Neuronal stem cell (in vitro differentiated cells): ENCODE results near the gene TNFAIP8.

Experiments used
- DNase-seq: peaks from one replicate; pipeline ENCODE4 v3.0.0-alpha.2; 2013; ENCODE audit warnings: low spot score
- H2AFZ ChIP-seq: one replicate; pipeline ENCODE4 v1.6.1; 2013; ENCODE audit warnings: mild to moderate bottlenecking, low read length, inconsistent platforms
- H2AK5ac ChIP-seq: 2 replicates; pipeline ENCODE4 v1.6.1; 2013; ENCODE audit warnings: low read depth, mild to moderate bottlenecking, inconsistent platforms, low read length, moderate library complexity, mixed read lengths
- H2BK120ac ChIP-seq: 2 replicates; pipeline ENCODE4 v1.6.1; 2013; ENCODE audit warnings: low read depth, mild to moderate bottlenecking, inconsistent platforms, low read length, moderate library complexity, mixed read lengths
- H2BK12ac ChIP-seq: one replicate; pipeline ENCODE4 v1.6.1; 2013; ENCODE audit warnings: low read length, inconsistent platforms
- H2BK15ac ChIP-seq: 2 replicates; pipeline ENCODE4 v1.6.1; 2013; ENCODE audit warnings: mild to moderate bottlenecking, low read length, inconsistent platforms, mixed read lengths
- H2BK5ac ChIP-seq: one replicate; pipeline ENCODE4 v1.6.1; 2013; ENCODE audit warnings: inconsistent platforms, mild to moderate bottlenecking, low read length, moderate library complexity
- H3K14ac ChIP-seq: one replicate; pipeline ENCODE4 v1.6.1; 2013; ENCODE audit warnings: low read length, inconsistent platforms
- H3K18ac ChIP-seq: 2 replicates; pipeline ENCODE4 v1.6.1; 2013; ENCODE audit warnings: low read length, inconsistent platforms
- H3K23ac ChIP-seq: 2 replicates; pipeline ENCODE4 v1.6.1; 2013; ENCODE audit warnings: low read depth, mild to moderate bottlenecking, mixed read lengths, low read length, inconsistent platforms; ENCODE audit not compliant: poor library complexity
- H3K27ac ChIP-seq: replicated peaks from 3 replicates; pipeline ENCODE4 v1.5.1; 2013; ENCODE audit warnings: low read length, inconsistent platforms
- H3K27me3 ChIP-seq, 3 experiments: 2 replicates each; pipeline ENCODE4 v1.6.1; 2013; ENCODE audit warnings: low read length in 3 of 3, mild to moderate bottlenecking in 2 of 3, inconsistent platforms in 1 of 3, low read depth in 1 of 3, mixed read lengths in 1 of 3, moderate library complexity in 1 of 3; ENCODE audit not compliant: control insufficient read depth in 3 of 3, insufficient read depth in 3 of 3
- H3K36me3 ChIP-seq, 2 donors: replicated peaks in 1 of 2; 2 replicates each; pipeline ENCODE4 v1.6.1; 2013; ENCODE audit warnings: low read length in 2 of 2; ENCODE audit not compliant: control insufficient read depth in 2 of 2, insufficient read depth in 2 of 2
- H3K4ac ChIP-seq: 2 replicates; pipeline ENCODE4 v1.6.1; 2013; ENCODE audit warnings: inconsistent platforms, mild to moderate bottlenecking, low read length, moderate library complexity
- H3K4me1 ChIP-seq, 2 donors: 1 replicate in 1 of 2; 2 replicates in 1 of 2; pipeline ENCODE4 v1.6.1; 2013; ENCODE audit warnings: low read length in 2 of 2, low read depth in 1 of 2; ENCODE audit not compliant: control insufficient read depth in 2 of 2, insufficient read depth in 1 of 2
- H3K4me2 ChIP-seq: one replicate; pipeline ENCODE4 v1.6.1; 2013; ENCODE audit warnings: mild to moderate bottlenecking, low read length, inconsistent platforms; ENCODE audit not compliant: insufficient read depth, poor library complexity, severe bottlenecking
- H3K4me3 ChIP-seq, 2 donors: 2 replicates each; pipeline ENCODE4 v1.5.1; 2013; ENCODE audit warnings: low read length in 2 of 2, mild to moderate bottlenecking in 2 of 2, inconsistent platforms in 1 of 2, moderate library complexity in 1 of 2
- H3K79me1 ChIP-seq: one replicate; pipeline ENCODE4 v1.6.1; 2013; ENCODE audit warnings: low read depth, mild to moderate bottlenecking, inconsistent platforms, low read length, moderate library complexity
- H3K9ac ChIP-seq: one replicate; pipeline ENCODE4 v1.6.1; 2013; ENCODE audit warnings: mild to moderate bottlenecking, low read depth, low read length, inconsistent platforms; ENCODE audit not compliant: poor library complexity
- H3K9me3 ChIP-seq, 2 donors: replicated peaks in 1 of 2; 2 replicates each; pipeline versions ENCODE3 to v1.6.1; 2013; ENCODE audit warnings: low read length in 2 of 2, mild to moderate bottlenecking in 2 of 2, inconsistent platforms in 1 of 2, low read depth in 1 of 2, mixed read lengths in 1 of 2, moderate library complexity in 1 of 2; ENCODE audit not compliant: control insufficient read depth in 2 of 2, insufficient read depth in 1 of 2
- H4K8ac ChIP-seq: one replicate; pipeline ENCODE4 v1.6.1; 2013; ENCODE audit warnings: low read depth, mild to moderate bottlenecking, inconsistent platforms, low read length, moderate library complexity
- H4K91ac ChIP-seq: one replicate; pipeline ENCODE4 v1.6.1; 2013; ENCODE audit warnings: low read length, low read depth, mild to moderate bottlenecking, inconsistent platforms; ENCODE audit not compliant: poor library complexity
- WGBS, 2 donors: extraction: QIAGEN DNeasy Blood & Tissue Kit; methylation state at CpG; one replicate each; pipeline ENCODE4 v1.1.7; 2013; ENCODE audit warnings: missing lambda C conversion rate in 2 of 2, mixed read lengths in 1 of 2; ENCODE audit not compliant: insufficient read length in 2 of 2, insufficient replicate concordance in 1 of 2; ENCODE audit errors: extremely low coverage in 2 of 2; 5-methylcytosine and 5-hydroxymethylcytosine counted together

TNFAIP8 gene

GRCh38 chr5:119319890-119320289 is 35.9 kb upstream of the TNFAIP8 start:
- peaks cover 2 to 9% of the 10 kb centered on the region in 2 donors for H3K4me1 ChIP-seq
- no peak overlapping the region for H2BK120ac ChIP-seq
- H4K91ac ChIP-seq, result no peak overlapping the region
- no peak overlapping the region for H3K18ac ChIP-seq
- H2BK15ac ChIP-seq, result no peak overlapping the region
- H2AK5ac ChIP-seq, result no peak overlapping the region
- no peak overlapping the region for H2BK12ac ChIP-seq
- no peaks in the 10 kb centered on the region for H3K27me3 ChIP-seq
- H3K79me1 ChIP-seq, result no peaks in the 10 kb centered on the region
- H4K8ac ChIP-seq, result no peak overlapping the region
- no peak for DNase-seq
- no peak overlapping the region for H3K4me3 ChIP-seq
- WGBS, 2 donors, result no CpG with 5 or more reads among the region's 5 CpGs
- H3K4ac ChIP-seq, result no peak overlapping the region
- no peak overlapping the region for H3K14ac ChIP-seq
- H3K9ac ChIP-seq, result no peak overlapping the region
- no peak overlapping the region for H2BK5ac ChIP-seq
- H3K23ac ChIP-seq, result no peak overlapping the region
- H3K27ac ChIP-seq, result no peak overlapping the region
- no peaks in the 10 kb centered on the region for H3K36me3 ChIP-seq
- H2AFZ ChIP-seq, result no peak overlapping the region
- no peaks in the 10 kb centered on the region for H3K9me3 ChIP-seq
- no peak overlapping the region for H3K4me2 ChIP-seq

- Histone ChIP-seq H2BK15ac (no peak overlapping the region), H2BK120ac (no peak overlapping the region), H2AK5ac (no peak overlapping the region), H3K4me3 (no peak overlapping the region), H3K18ac (no peak overlapping the region), H3K4me1 (peaks cover 2 to 12% of the 10 kb centered on the region in 2 donors), H3K23ac (no peak overlapping the region), H3K9me3 (no peaks in the 10 kb centered on the region), H2BK5ac (no peak overlapping the region), H3K4ac (no peak overlapping the region), H2AFZ (no peak overlapping the region), H4K8ac (no peak overlapping the region), H3K36me3 (no peaks in the 10 kb centered on the region), H3K4me2 (no peak overlapping the region), H3K79me1 (no peaks in the 10 kb centered on the region), H3K27me3 (no peaks in the 10 kb centered on the region), H3K27ac (no peak overlapping the region), H3K9ac (no peak overlapping the region), H2BK12ac (no peak overlapping the region), H3K14ac (no peak overlapping the region), H4K91ac (no peak overlapping the region)
- DNase-seq, result no peak
- no CpG with 5 or more reads among the region's 6 CpGs for WGBS, 2 donors
These were observed 34.1 kb upstream of the TNFAIP8 start for GRCh38 chr5:119321569-119322311.

GRCh38 chr5:119322312-119322947 is 33.4 kb upstream of the TNFAIP8 start:
- H3K36me3 ChIP-seq, result no peaks in the 10 kb centered on the region
- H3K4me1 ChIP-seq, result peaks cover 2 to 12% of the 10 kb centered on the region in 2 donors
- no peak overlapping the region for H4K91ac ChIP-seq
- H3K4me3 ChIP-seq, result no peak overlapping the region
- no peak for DNase-seq
- H3K27ac ChIP-seq, result no peak overlapping the region
- H3K9me3 ChIP-seq, result no peaks in the 10 kb centered on the region
- H2BK15ac ChIP-seq, result no peak overlapping the region
- H3K14ac ChIP-seq, result no peak overlapping the region
- H2BK5ac ChIP-seq, result no peak overlapping the region
- H3K9ac ChIP-seq, result no peak overlapping the region
- no peak overlapping the region for H3K4ac ChIP-seq
- WGBS, 2 donors, result no CpG with 5 or more reads among the region's 7 CpGs
- H2BK120ac ChIP-seq, result no peak overlapping the region
- no peak overlapping the region for H2BK12ac ChIP-seq
- H3K23ac ChIP-seq, result no peak overlapping the region
- H3K4me2 ChIP-seq, result no peak overlapping the region
- no peaks in the 10 kb centered on the region for H3K79me1 ChIP-seq
- no peak overlapping the region for H2AFZ ChIP-seq
- H2AK5ac ChIP-seq, result no peak overlapping the region
- no peaks in the 10 kb centered on the region for H3K27me3 ChIP-seq
- H4K8ac ChIP-seq, result no peak overlapping the region
- H3K18ac ChIP-seq, result no peak overlapping the region

GRCh38 chr5:119322948-119323537 is 32.8 kb upstream of the TNFAIP8 start:
- Histone ChIP-seq H4K91ac (no peak overlapping the region), H3K27me3 (no peaks in the 10 kb centered on the region), H2AK5ac (no peak overlapping the region), H3K27ac (no peak overlapping the region), H3K79me1 (no peaks in the 10 kb centered on the region), H3K14ac (no peak overlapping the region), H3K9me3 (no peaks in the 10 kb centered on the region), H3K23ac (no peak overlapping the region), H3K4me2 (no peak overlapping the region), H2AFZ (no peak overlapping the region), H3K9ac (no peak overlapping the region), H2BK15ac (no peak overlapping the region), H2BK12ac (no peak overlapping the region), H3K4ac (no peak overlapping the region), H2BK5ac (no peak overlapping the region), H3K36me3 (no peaks in the 10 kb centered on the region), H2BK120ac (no peak overlapping the region), H3K4me3 (no peak overlapping the region), H3K4me1 (peaks cover 2 to 12% of the 10 kb centered on the region in 2 donors), H3K18ac (no peak overlapping the region), H4K8ac (no peak overlapping the region)
- WGBS, 2 donors, result no CpG with 5 or more reads among the region's 3 CpGs
- DNase-seq, result no peak
